ENCODE data around the gene LGALS7.
"Not testable (repeated sequence)": the region's sequence is repeated elsewhere in the genome, so short reads cannot be mapped to it uniquely, and the experiment has no call there.

LGALS7 gene

DNA sequence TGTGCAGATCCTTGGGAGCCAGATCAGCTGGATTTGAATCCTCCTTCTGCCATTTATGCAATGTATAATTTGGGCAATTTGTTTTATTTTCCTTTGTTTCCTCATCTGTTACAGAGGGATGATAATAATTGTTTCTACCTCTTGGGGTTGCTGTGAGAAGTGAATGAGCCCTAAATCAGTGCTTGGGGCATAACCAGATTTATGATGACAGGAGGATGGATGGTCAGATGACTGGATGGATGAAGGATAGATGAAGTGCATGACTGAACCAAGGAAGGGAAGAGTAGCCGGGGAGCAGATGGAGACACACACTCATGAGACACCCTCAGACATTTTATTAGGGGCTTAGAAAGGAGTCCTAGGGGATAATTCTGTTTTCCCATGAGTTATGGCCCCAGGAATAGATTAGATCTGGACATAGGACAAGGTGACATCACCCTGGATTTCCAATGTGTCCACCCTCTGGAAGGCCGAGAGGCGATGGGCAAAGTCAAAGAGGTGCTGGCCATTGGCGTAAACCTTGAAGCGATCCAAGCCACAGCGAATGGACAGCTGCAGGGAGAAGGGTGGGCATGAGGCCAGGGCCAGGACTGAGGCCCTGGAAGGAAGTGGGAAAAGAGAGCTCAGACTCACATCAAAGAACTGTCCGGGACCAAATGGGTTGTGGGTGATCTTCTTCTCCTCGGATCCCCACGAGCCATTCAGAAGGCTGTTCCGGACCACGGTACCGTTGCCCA lies 28.2 kb upstream of the LGALS7 start:
- Histone ChIP-seq H3K4ac (ENCODE audit: low read depth in 1 of 2, low read length in 2 of 2) (no peak overlapping the region), H3K4me2 (ENCODE audit: low read length, poor library complexity, severe bottlenecking) (no peak overlapping the region), H2BK15ac (ENCODE audit: low read depth, poor library complexity, severe bottlenecking) (no peak overlapping the region), H3K9ac (ENCODE audit: low read length) (no peak overlapping the region), H3K4me3 (ENCODE audit: insufficient read depth in 1 of 2, low read depth in 1 of 2, low read length in 2 of 2) (no peak overlapping the region), H3K36me3 (ENCODE audit: control insufficient read depth in 1 of 2, insufficient read depth in 2 of 2, low read depth in 1 of 2, low read length in 2 of 2) (no peaks in the 10 kb centered on the region), H3K9me3 (ENCODE audit: control insufficient read depth, low read length) (no peaks in the 10 kb centered on the region), H3K27ac (ENCODE audit: low read length, poor library complexity, severe bottlenecking) (no peak overlapping the region), H3K79me1 (replicated peaks; ENCODE audit: low read length, poor library complexity, severe bottlenecking) (no peaks in the 10 kb centered on the region), H3K4me1 (ENCODE audit: control insufficient read depth, insufficient read depth, low read depth, low read length) (peaks cover 2% of the 10 kb centered on the region), H3K18ac (ENCODE audit: low read depth in 1 of 2, low read length in 2 of 2) (no peak overlapping the region), H2BK120ac (ENCODE audit: low read depth, low read length) (no peak overlapping the region), H2AFZ (ENCODE audit: low read depth, low read length) (no peak overlapping the region), H2BK5ac (ENCODE audit: low read depth, low read length, poor library complexity, severe bottlenecking) (no peak overlapping the region), H3K23ac (ENCODE audit: low read length in 2 of 2) (no peak overlapping the region), H4K91ac (ENCODE audit: low read length) (no peak overlapping the region), H4K8ac (ENCODE audit: low read length) (no peak overlapping the region), H2BK12ac (ENCODE audit: low read length in 2 of 2) (no peak overlapping the region), H3K27me3 (ENCODE audit: control insufficient read depth in 1 of 2, insufficient read depth in 1 of 2, low read length in 2 of 2) (no peaks in the 10 kb centered on the region), H2AK5ac (ENCODE audit: low read length, severe bottlenecking) (no peak overlapping the region), H3K14ac (ENCODE audit: low read length in 2 of 2) (no peak overlapping the region)
- no peak for DNase-seq
- WGBS: 94% methylated on average over 11 of the region's 12 CpGs

DNA sequence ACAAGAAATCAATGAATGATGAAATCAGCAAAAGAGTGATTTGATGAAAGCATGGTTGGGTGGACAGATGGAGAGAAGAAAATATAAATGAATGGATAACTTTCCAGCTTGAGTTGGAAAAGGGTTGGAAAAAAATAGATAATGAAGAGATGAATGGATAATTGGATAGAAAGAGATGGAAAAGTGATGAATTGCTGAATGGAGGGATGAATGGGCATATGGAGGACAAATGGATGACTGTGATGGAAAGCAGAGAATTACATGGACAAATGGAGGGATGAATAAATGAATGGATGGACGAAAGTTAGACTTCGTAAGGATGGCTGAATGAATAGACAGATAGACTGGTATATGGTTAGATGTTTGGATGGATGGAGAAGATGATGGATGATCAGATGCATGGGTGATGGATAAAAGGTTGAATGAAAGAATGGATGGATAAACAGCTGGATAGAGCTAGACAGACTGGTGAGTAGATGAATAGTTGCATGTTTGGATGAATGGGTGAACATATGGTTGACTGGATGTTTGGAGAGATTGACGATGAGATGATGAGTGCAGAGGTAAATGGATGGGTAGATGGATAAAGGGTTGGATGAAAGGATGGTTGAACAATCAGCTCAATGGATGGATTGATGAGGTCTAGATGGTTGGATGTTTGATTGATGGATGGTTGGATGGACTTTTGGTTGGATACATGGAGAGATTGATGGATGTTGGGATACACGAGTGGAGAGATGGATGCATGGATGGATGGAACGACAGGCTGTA lies 27.4 kb upstream of the LGALS7 start:
- no peak overlapping the region for H2BK12ac ChIP-seq (ENCODE audit: low read length in 2 of 2)
- no peak overlapping the region for H3K4me2 ChIP-seq (ENCODE audit: low read length, poor library complexity, severe bottlenecking)
- H2AFZ ChIP-seq (ENCODE audit: low read depth, low read length): no peak overlapping the region
- H3K14ac ChIP-seq (ENCODE audit: low read length in 2 of 2): no peak overlapping the region
- H3K4me1 ChIP-seq (ENCODE audit: control insufficient read depth, insufficient read depth, low read depth, low read length): peaks cover 2% of the 10 kb centered on the region
- 92% methylated on average over 5 of the region's 5 CpGs for WGBS
- H4K91ac ChIP-seq (ENCODE audit: low read length): no peak overlapping the region
- H4K8ac ChIP-seq (ENCODE audit: low read length): no peak overlapping the region
- no peaks in the 10 kb centered on the region for H3K79me1 ChIP-seq (replicated peaks; ENCODE audit: low read length, poor library complexity, severe bottlenecking)
- H3K4me3 ChIP-seq (ENCODE audit: insufficient read depth in 1 of 2, low read depth in 1 of 2, low read length in 2 of 2): no peak overlapping the region
- no peaks in the 10 kb centered on the region for H3K9me3 ChIP-seq (ENCODE audit: control insufficient read depth, low read length)
- no peak for DNase-seq
- H3K9ac ChIP-seq (ENCODE audit: low read length): no peak overlapping the region
- no peak overlapping the region for H2AK5ac ChIP-seq (ENCODE audit: low read length, severe bottlenecking)
- H3K36me3 ChIP-seq (ENCODE audit: control insufficient read depth in 1 of 2, insufficient read depth in 2 of 2, low read depth in 1 of 2, low read length in 2 of 2): no peaks in the 10 kb centered on the region
- no peak overlapping the region for H2BK15ac ChIP-seq (ENCODE audit: low read depth, poor library complexity, severe bottlenecking)
- no peak overlapping the region for H3K4ac ChIP-seq (ENCODE audit: low read depth in 1 of 2, low read length in 2 of 2)
- no peak overlapping the region for H2BK120ac ChIP-seq (ENCODE audit: low read depth, low read length)
- no peak overlapping the region for H2BK5ac ChIP-seq (ENCODE audit: low read depth, low read length, poor library complexity, severe bottlenecking)
- H3K27me3 ChIP-seq (ENCODE audit: control insufficient read depth in 1 of 2, insufficient read depth in 1 of 2, low read length in 2 of 2): no peaks in the 10 kb centered on the region
- H3K23ac ChIP-seq (ENCODE audit: low read length in 2 of 2): no peak overlapping the region
- H3K27ac ChIP-seq (ENCODE audit: low read length, poor library complexity, severe bottlenecking): no peak overlapping the region
- no peak overlapping the region for H3K18ac ChIP-seq (ENCODE audit: low read depth in 1 of 2, low read length in 2 of 2)

GRCh38 chr19:38799104-38799503 lies 25.8 kb upstream of the LGALS7 start:
- no peak overlapping the region for H4K91ac ChIP-seq (ENCODE audit: low read length)
- H2BK15ac ChIP-seq (ENCODE audit: low read depth, poor library complexity, severe bottlenecking): no peak overlapping the region
- H2AFZ ChIP-seq (ENCODE audit: low read depth, low read length): no peak overlapping the region
- no peak overlapping the region for H3K14ac ChIP-seq (ENCODE audit: low read length in 2 of 2)
- no peak overlapping the region for H3K23ac ChIP-seq (ENCODE audit: low read length in 2 of 2)
- H3K9ac ChIP-seq (ENCODE audit: low read length): no peak overlapping the region
- H3K18ac ChIP-seq (ENCODE audit: low read depth in 1 of 2, low read length in 2 of 2): no peak overlapping the region
- H2BK120ac ChIP-seq (ENCODE audit: low read depth, low read length): no peak overlapping the region
- H3K36me3 ChIP-seq (ENCODE audit: control insufficient read depth in 1 of 2, insufficient read depth in 2 of 2, low read depth in 1 of 2, low read length in 2 of 2): no peaks in the 10 kb centered on the region
- no peak overlapping the region for H3K4ac ChIP-seq (ENCODE audit: low read depth in 1 of 2, low read length in 2 of 2)
- peaks cover 2% of the 10 kb centered on the region for H3K4me1 ChIP-seq (ENCODE audit: control insufficient read depth, insufficient read depth, low read depth, low read length)
- no peak overlapping the region for H4K8ac ChIP-seq (ENCODE audit: low read length)
- no peak overlapping the region for H2BK12ac ChIP-seq (ENCODE audit: low read length in 2 of 2)
- H3K79me1 ChIP-seq (replicated peaks; ENCODE audit: low read length, poor library complexity, severe bottlenecking): no peaks in the 10 kb centered on the region
- no peak overlapping the region for H2AK5ac ChIP-seq (ENCODE audit: low read length, severe bottlenecking)
- peak; percentile 80 for DNase-seq
- WGBS: 66% methylated on average over 3 of the region's 10 CpGs
- no peak overlapping the region for H3K4me2 ChIP-seq (ENCODE audit: low read length, poor library complexity, severe bottlenecking)
- H3K27me3 ChIP-seq (ENCODE audit: control insufficient read depth in 1 of 2, insufficient read depth in 1 of 2, low read length in 2 of 2): peaks cover 0 to 1% of the 10 kb centered on the region in 2 experiments
- H3K4me3 ChIP-seq (ENCODE audit: insufficient read depth in 1 of 2, low read depth in 1 of 2, low read length in 2 of 2): no peak overlapping the region
- H3K27ac ChIP-seq (ENCODE audit: low read length, poor library complexity, severe bottlenecking): no peak overlapping the region
- H2BK5ac ChIP-seq (ENCODE audit: low read depth, low read length, poor library complexity, severe bottlenecking): no peak overlapping the region
- H3K9me3 ChIP-seq (ENCODE audit: control insufficient read depth, low read length): no peaks in the 10 kb centered on the region

- H3K4ac ChIP-seq (ENCODE audit: low read depth in 1 of 2, low read length in 2 of 2): not testable (repeated sequence)
Observed at GRCh38 chr19:38797781-38798180, 24.5 kb upstream of the LGALS7 start.

More at GRCh38 chr19:38797781-38798180, 24.5 kb upstream of the LGALS7 start:
- not testable (repeated sequence) for H2BK15ac ChIP-seq (ENCODE audit: low read depth, poor library complexity, severe bottlenecking); H3K18ac ChIP-seq (ENCODE audit: low read depth in 1 of 2, low read length in 2 of 2); H2BK12ac ChIP-seq (ENCODE audit: low read length in 2 of 2); H3K4me2 ChIP-seq (ENCODE audit: low read length, poor library complexity, severe bottlenecking); H3K27me3 ChIP-seq (ENCODE audit: control insufficient read depth in 1 of 2, insufficient read depth in 1 of 2, low read length in 2 of 2); H3K9ac ChIP-seq (ENCODE audit: low read length); H3K4me1 ChIP-seq (ENCODE audit: control insufficient read depth, insufficient read depth, low read depth, low read length); H3K14ac ChIP-seq (ENCODE audit: low read length in 2 of 2); H3K36me3 ChIP-seq (ENCODE audit: control insufficient read depth in 1 of 2, insufficient read depth in 2 of 2, low read depth in 1 of 2, low read length in 2 of 2); H4K91ac ChIP-seq (ENCODE audit: low read length); DNase-seq; H3K79me1 ChIP-seq (replicated peaks; ENCODE audit: low read length, poor library complexity, severe bottlenecking); H2BK5ac ChIP-seq (ENCODE audit: low read depth, low read length, poor library complexity, severe bottlenecking); H4K8ac ChIP-seq (ENCODE audit: low read length); H3K9me3 ChIP-seq (ENCODE audit: control insufficient read depth, low read length); H3K27ac ChIP-seq (ENCODE audit: low read length, poor library complexity, severe bottlenecking); H3K4me3 ChIP-seq (ENCODE audit: insufficient read depth in 1 of 2, low read depth in 1 of 2, low read length in 2 of 2); H2BK120ac ChIP-seq (ENCODE audit: low read depth, low read length); H3K23ac ChIP-seq (ENCODE audit: low read length in 2 of 2); H2AFZ ChIP-seq (ENCODE audit: low read depth, low read length); H2AK5ac ChIP-seq (ENCODE audit: low read length, severe bottlenecking)
- no CpG with 5 or more reads among the region's 33 CpGs for WGBS

Measured in mesenchymal stem cell (in vitro differentiated cells and primary cell).